ENCODE measurements around the gene KRT2.

The KRT2 gene

DNA sequence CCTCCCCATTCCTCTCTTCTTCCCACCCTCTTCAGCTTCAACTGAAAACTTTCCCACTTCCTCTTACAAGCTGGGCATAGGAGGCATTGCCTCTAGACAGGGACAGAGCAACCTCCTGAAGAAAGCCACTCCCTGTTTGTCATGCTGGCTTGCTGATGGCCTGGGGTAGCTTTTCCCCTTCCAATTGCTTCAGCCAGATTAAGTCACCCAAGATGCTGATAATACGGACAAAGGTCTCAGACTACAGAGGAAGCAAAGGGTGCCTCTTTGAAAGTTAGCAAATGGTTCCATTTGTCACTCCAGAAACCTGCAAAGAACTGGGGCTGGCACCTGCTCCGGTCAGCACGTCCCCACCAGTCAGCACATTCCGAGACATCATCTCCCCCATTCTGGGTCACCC lies 6.0 kb downstream of the KRT2 start:
- no peak for TF ChIP-seq CTCF (IDR thresholded peaks at IDR 0.05; ENCODE audit: borderline replicate concordance, insufficient read depth, low read depth, low read length)
- no peak overlapping the region for H3K4me3 ChIP-seq (ENCODE audit: low read depth, low read length)

GRCh38 chr12:52645120-52645761 lies 6.8 kb downstream of the KRT2 start:
- no peak overlapping the region for H3K4me3 ChIP-seq (ENCODE audit: low read depth, low read length)
- no peak for TF ChIP-seq CTCF (IDR thresholded peaks at IDR 0.05; ENCODE audit: borderline replicate concordance, insufficient read depth, low read depth, low read length)

DNA sequence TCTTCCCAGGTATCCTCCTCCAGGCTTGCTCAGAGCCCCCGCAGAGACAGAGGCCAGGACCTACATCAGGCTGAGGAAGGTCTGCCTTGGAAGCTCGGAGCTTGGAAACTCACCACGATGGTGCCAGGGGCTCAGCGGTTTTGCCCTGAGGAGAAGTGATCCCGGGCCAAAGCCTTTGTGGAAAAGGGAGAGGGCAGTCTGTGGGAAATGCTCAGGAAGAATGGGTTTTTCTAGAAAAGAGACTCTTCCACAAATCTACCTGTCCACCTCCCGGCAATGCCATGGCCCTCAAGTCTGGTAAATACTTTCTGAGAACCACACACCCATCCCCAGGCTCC lies 8.0 kb downstream of the KRT2 start:
- no peak overlapping the region for H3K4me3 ChIP-seq (ENCODE audit: low read depth, low read length)
- no peak for TF ChIP-seq CTCF (IDR thresholded peaks at IDR 0.05; ENCODE audit: borderline replicate concordance, insufficient read depth, low read depth, low read length)

DNA sequence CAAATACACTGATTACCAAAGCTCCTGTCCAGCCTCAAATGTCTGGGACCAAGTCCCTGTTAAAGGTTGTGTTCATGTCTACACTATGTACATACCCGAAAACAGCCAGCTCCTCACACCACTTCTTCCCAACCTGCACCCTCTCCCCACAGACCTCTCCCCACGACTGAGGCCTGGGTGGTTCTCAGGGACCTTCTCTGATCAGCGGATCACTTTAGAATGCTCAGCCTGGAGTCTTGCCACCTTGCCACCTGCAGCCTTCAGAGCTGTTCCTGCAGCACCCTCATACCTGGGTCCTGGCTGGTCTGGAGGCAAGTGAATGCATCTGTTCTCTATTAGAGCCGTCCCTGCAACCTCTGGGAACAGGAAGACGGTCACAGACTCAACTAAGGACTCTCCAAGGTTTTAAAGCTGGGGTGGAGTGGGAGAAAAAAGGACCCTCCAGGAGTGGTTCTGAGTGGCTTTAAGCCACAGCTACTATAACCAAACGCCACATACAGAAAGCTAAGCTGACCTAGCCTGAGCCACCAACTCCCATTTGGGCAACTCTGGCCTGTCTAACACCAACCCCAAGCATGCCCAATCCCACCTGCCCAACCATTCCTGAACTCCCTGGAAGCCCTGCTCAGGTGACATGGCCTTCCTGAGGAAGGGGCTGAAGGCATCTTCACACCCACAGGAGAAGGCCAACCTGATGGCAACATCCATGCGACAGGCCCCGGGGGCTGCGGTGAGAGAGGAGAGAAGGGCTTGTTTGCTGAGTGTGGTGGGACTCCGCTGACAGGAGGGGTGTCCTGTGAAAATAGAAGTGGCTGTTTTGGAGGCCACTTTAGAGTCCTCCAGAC lies 8.6 kb downstream of the KRT2 start:
- no peak for TF ChIP-seq CTCF (IDR thresholded peaks at IDR 0.05; ENCODE audit: borderline replicate concordance, insufficient read depth, low read depth, low read length)
- H3K4me3 ChIP-seq (ENCODE audit: low read depth, low read length), result no peak overlapping the region

GRCh38 chr12:52641468-52641867 lies 10.5 kb downstream of the KRT2 start:
- no peak for TF ChIP-seq CTCF (IDR thresholded peaks at IDR 0.05; ENCODE audit: borderline replicate concordance, insufficient read depth, low read depth, low read length)
- no peak overlapping the region for H3K4me3 ChIP-seq (ENCODE audit: low read depth, low read length)

GRCh38 chr12:52637299-52637698 lies 14.7 kb downstream of the KRT2 start:
- no peak overlapping the region for H3K4me3 ChIP-seq (ENCODE audit: low read depth, low read length)
- TF ChIP-seq CTCF (IDR thresholded peaks at IDR 0.05; ENCODE audit: borderline replicate concordance, insufficient read depth, low read depth, low read length), result no peak

Data from GM12875 (cell line).